DOHH2 (cell line): Measurements from ENCODE around the gene C5orf15.

ENCODE experiments used
- CTCF ChIP-seq: fragments of 200-600 bp; sonication (generic); IDR thresholded peaks from one replicate; pipeline ENCODE4 v1.5.1; 2014; ENCODE audit warnings: antibody characterized with exemption, mild to moderate bottlenecking, low read depth, low read length; ENCODE audit not compliant: poor library complexity, severe bottlenecking
- EZH2phosphoT487 ChIP-seq: fragments of 200-600 bp; sonication (generic); IDR thresholded peaks from 2 replicates; pipeline ENCODE4 v1.6.1; 2017; ENCODE audit warnings: borderline replicate concordance, mild to moderate bottlenecking, antibody characterized with exemption, low read length, moderate library complexity, mixed read lengths

DNA sequence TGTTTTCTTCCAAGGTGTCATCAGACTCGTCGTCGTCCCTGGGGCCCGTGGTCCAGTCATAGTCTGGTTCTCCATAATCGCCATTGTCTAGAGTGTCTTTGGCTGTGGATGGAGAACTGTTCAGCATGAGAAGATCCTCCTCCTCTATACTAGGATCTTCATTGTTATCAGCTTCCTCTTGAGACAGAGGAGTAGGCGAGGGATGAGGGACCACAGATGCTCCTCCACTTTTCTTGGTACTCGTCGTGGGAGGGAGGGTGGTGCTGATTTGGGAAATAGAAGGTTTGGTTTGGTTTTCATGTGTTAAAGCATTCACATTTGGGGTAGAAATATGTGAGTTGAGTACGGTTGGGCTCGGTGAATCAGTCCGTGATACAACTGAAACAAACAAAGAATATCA, 8.8 kb downstream of the C5orf15 start:
- TF ChIP-seq CTCF: no peak
- TF ChIP-seq EZH2phosphoT487: no peak
